GM21423 (cell line): ENCODE data around the gene LFNG.

ENCODE experiments used
- ATAC-seq: cut with Tn5 transposase; IDR thresholded peaks from one replicate; pipeline ENCODE4 v1.9.1; 2021; ENCODE audit warnings: mild to moderate bottlenecking, moderate library complexity; ENCODE audit not compliant: unreplicated experiment

The LFNG gene

GRCh38 chr7:2502647-2502966 lies 17.0 kb upstream of the LFNG start:
- ATAC-seq: no peak

- no peak for ATAC-seq
Measured at GRCh38 chr7:2503056-2503941, 16.3 kb upstream of the LFNG start.

- ATAC-seq: no peak
Measured at GRCh38 chr7:2504128-2504888, 15.3 kb upstream of the LFNG start.

- no peak for ATAC-seq
Measured at GRCh38 chr7:2504889-2505375, 14.6 kb upstream of the LFNG start.

GRCh38 chr7:2505401-2505800 lies 14.2 kb upstream of the LFNG start:
- ATAC-seq: no peak

GRCh38 chr7:2507208-2507916 lies 12.2 kb upstream of the LFNG start:
- ATAC-seq: no peak

GRCh38 chr7:2507917-2508306 lies 11.7 kb upstream of the LFNG start:
- ATAC-seq: no peak

GRCh38 chr7:2508327-2509215 lies 11.0 kb upstream of the LFNG start:
- peak; percentile 58 for ATAC-seq

- ATAC-seq: no peak
Measured at GRCh38 chr7:2509298-2509906, 10.2 kb upstream of the LFNG start.

- no peak for ATAC-seq
Measured at GRCh38 chr7:2510130-2510776, 9.3 kb upstream of the LFNG start.

GRCh38 chr7:2510909-2511768 lies 8.4 kb upstream of the LFNG start:
- ATAC-seq: peak; percentile 24

- no peak for ATAC-seq
Measured at GRCh38 chr7:2511769-2512168, 7.8 kb upstream of the LFNG start.

- no peak for ATAC-seq
Measured at GRCh38 chr7:2512179-2512661, 7.4 kb upstream of the LFNG start.

GRCh38 chr7:2512713-2513112 lies 6.9 kb upstream of the LFNG start:
- no peak for ATAC-seq

GRCh38 chr7:2513702-2514101 lies 5.9 kb upstream of the LFNG start:
- no peak for ATAC-seq

- no peak for ATAC-seq
Measured at GRCh38 chr7:2514473-2515423, 4.8 kb upstream of the LFNG start.

- ATAC-seq: no peak
Measured at GRCh38 chr7:2515424-2516193, 4.0 kb upstream of the LFNG start.
